Esophagus muscularis mucosa (tissue), 4 donors: ENCODE measurements around the gene CAMTA1. TPM values are rescaled to one million over a fixed set of nuclear protein-coding genes. Genes with fewer than 3 reads are reported as not detected.
"Not testable (repeated sequence)": the region's sequence is repeated elsewhere in the genome, so short reads cannot be mapped to it uniquely, and the experiment has no call there.

ENCODE experiments used
- DNase-seq: peaks from one replicate; pipeline ENCODE4 v3.0.0-alpha.2; 2017; ENCODE audit errors: extremely low spot score
- H3K27ac ChIP-seq, 4 donors: fragments of 200-600 bp; sonication (generic); replicated peaks in 1 of 4; 1 replicate in 3 of 4; 2 replicates in 1 of 4; pipeline ENCODE4 v1.5.1; 2016 to 2019; ENCODE audit warnings: mild to moderate bottlenecking in 1 of 4
- H3K27me3 ChIP-seq, 4 donors: fragments of 200-600 bp; sonication (generic); one replicate each; pipeline versions ENCODE4 v1.5.1 to v1.6.0; 2016 to 2019
- H3K36me3 ChIP-seq, 4 donors: fragments of 200-600 bp; sonication (generic); one replicate each; pipeline ENCODE4 v1.5.1; 2016 to 2019
- H3K4me1 ChIP-seq, 4 donors: fragments of 200-600 bp; sonication (generic); one replicate each; pipeline ENCODE4 v1.5.1; 2016 to 2019
- H3K4me3 ChIP-seq, 4 donors: fragments of 200-600 bp; sonication (generic); 1 replicate in 2 of 4; 2 replicates in 2 of 4; pipeline ENCODE4 v1.5.1; 2016 to 2019; ENCODE audit warnings: mild to moderate bottlenecking in 4 of 4, moderate library complexity in 1 of 4
- H3K9me3 ChIP-seq, 4 donors: fragments of 200-600 bp; sonication (generic); 1 replicate in 3 of 4; 2 replicates in 1 of 4; pipeline ENCODE4 v1.5.1; 2016 to 2019
- CTCF ChIP-seq, 3 experiments: fragments of 200-600 bp in 2 of 3; fragments of 450-650 bp in 1 of 3; sonication (generic) in 2 of 3; IDR thresholded peaks; one replicate each; pipeline ENCODE4 v1.5.1; 2017 to 2019; ENCODE audit warnings: antibody characterized with exemption in 3 of 3, mild to moderate bottlenecking in 2 of 3, moderate library complexity in 1 of 3
- EP300 ChIP-seq: sonication (generic); formaldehyde crosslinking; IDR thresholded peaks from one replicate; pipeline ENCODE4 v1.6.1; 2017; ENCODE audit warnings: antibody characterized with exemption
- POLR2A ChIP-seq: fragments of 450-650 bp; IDR thresholded peaks from one replicate; pipeline ENCODE4 v1.6.1; 2017; ENCODE audit warnings: antibody characterized with exemption, moderate library complexity, mild to moderate bottlenecking, low read depth
- POLR2AphosphoS5 ChIP-seq, 2 donors: sonication (generic); formaldehyde crosslinking; IDR thresholded peaks; one replicate each; pipeline ENCODE4 v1.6.1; 2017; ENCODE audit warnings: antibody characterized with exemption in 2 of 2
- WGBS: methylation state at CpG from one replicate; pipeline ENCODE4 v1.1.5; 2018; 5-methylcytosine and 5-hydroxymethylcytosine counted together
- intact Hi-C: fragments of 100-400 bp; cut with DNase I; formaldehyde crosslinking; loops from one replicate; pipeline ENCODE4 v1.15.1; 2023
- total RNA-seq, 4 donors: library from RNA; depleted of rRNA; stranded (reverse); fragments of >200 nt; gene quantifications; one replicate each; pipeline versions ENCODE4 v1.1.0 to v1.2.1, GENCODE V29; 2016

CAMTA1 gene
- total RNA-seq, 4 donors from 2014 or later: 109 to 226 (median 139) TPM

- H3K9me3 ChIP-seq: no peaks in the 10 kb centered on the region
- no peaks in the 10 kb centered on the region for H3K4me1 ChIP-seq
- H3K27me3 ChIP-seq: peaks cover 0 to 11% (median 0%) of the 10 kb centered on the region in 4 donors
- DNase-seq: no peak
- no peak overlapping the region for H3K27ac ChIP-seq
- no peaks in the 10 kb centered on the region for H3K36me3 ChIP-seq
- no peak overlapping the region for H3K4me3 ChIP-seq
- intact Hi-C loops: no loop called here
- TF ChIP-seq EP300: no peak
- no peak for TF ChIP-seq POLR2AphosphoS5 (IDR thresholded peaks at IDR 0.05)
- no peak for TF ChIP-seq POLR2A
- TF ChIP-seq CTCF (IDR thresholded peaks at IDR 0.05): no peak
- whole genome bisulfite sequencing: 60% methylated on average over 6 of the region's 6 CpGs
Observed at GRCh38 chr1:7159116-7159781, 374.0 kb downstream of the CAMTA1 start.

- WGBS: 80% methylated on average over 2 of the region's 2 CpGs
- H3K9me3 ChIP-seq, H3K36me3 ChIP-seq, H3K27ac ChIP-seq, H3K4me3 ChIP-seq, H3K4me1 ChIP-seq, intact Hi-C loops, DNase-seq: not testable (repeated sequence)
- H3K27me3 ChIP-seq: peaks cover 0 to 19% (median 0%) of the 10 kb centered on the region in 4 donors
Observed at GRCh38 chr1:7168554-7168953, 383.3 kb downstream of the CAMTA1 start.

GRCh38 chr1:7171168-7171567 lies 385.9 kb downstream of the CAMTA1 start:
- TF ChIP-seq POLR2A (no peak), POLR2AphosphoS5 (IDR thresholded peaks at IDR 0.05) (no peak), CTCF (IDR thresholded peaks at IDR 0.05) (no peak), EP300 (no peak)
- Histone ChIP-seq H3K4me3 (no peak overlapping the region), H3K27ac (no peak overlapping the region), H3K27me3 (peaks cover 0 to 44% (median 0%) of the 10 kb centered on the region in 4 donors), H3K4me1 (peaks cover 0 to 5% (median 1%) of the 10 kb centered on the region in 4 donors), H3K9me3 (no peaks in the 10 kb centered on the region), H3K36me3 (no peaks in the 10 kb centered on the region)
- DNase-seq: peak; percentile 64
- intact Hi-C loops: no loop called here
- 77% methylated on average over 1 of the region's 1 CpG for WGBS

- Histone ChIP-seq H3K9me3 (no peaks in the 10 kb centered on the region), H3K36me3 (no peaks in the 10 kb centered on the region), H3K4me3 (no peak overlapping the region), H3K27ac (no peak overlapping the region), H3K4me1 (peaks cover 0 to 5% (median 1%) of the 10 kb centered on the region in 4 donors), H3K27me3 (peaks cover 0 to 48% (median 0%) of the 10 kb centered on the region in 4 donors)
- DNase-seq: peak; percentile 66
- WGBS: 63% methylated on average over 6 of the region's 6 CpGs
- intact Hi-C loops: no loop called here
- TF ChIP-seq CTCF (IDR thresholded peaks at IDR 0.05) (no peak), POLR2A (no peak), EP300 (no peak)
Observed at GRCh38 chr1:7171574-7171973, 386.3 kb downstream of the CAMTA1 start.

- Histone ChIP-seq H3K36me3 (no peaks in the 10 kb centered on the region), H3K4me3 (no peak overlapping the region), H3K27ac (no peak overlapping the region), H3K4me1 (peaks cover 0 to 5% (median 1%) of the 10 kb centered on the region in 4 donors), H3K9me3 (no peaks in the 10 kb centered on the region), H3K27me3 (peaks cover 0 to 60% (median 0%) of the 10 kb centered on the region in 4 donors)
- WGBS: 55% methylated on average over 10 of the region's 14 CpGs
- no peak for TF ChIP-seq EP300
- intact Hi-C loops: no loop called here
- DNase-seq: no peak
Observed at GRCh38 chr1:7172804-7173203, 387.6 kb downstream of the CAMTA1 start.

- 87% methylated on average over 10 of the region's 12 CpGs for WGBS
- TF ChIP-seq POLR2AphosphoS5 (IDR thresholded peaks at IDR 0.05) (no peak), CTCF (IDR thresholded peaks at IDR 0.05) (no peak), EP300 (no peak), POLR2A (no peak)
- Histone ChIP-seq H3K27me3 (peaks cover 0 to 72% (median 0%) of the 10 kb centered on the region in 4 donors), H3K4me1 (peaks cover 0 to 5% (median 1%) of the 10 kb centered on the region in 4 donors), H3K27ac (no peak overlapping the region), H3K9me3 (no peaks in the 10 kb centered on the region), H3K4me3 (no peak overlapping the region), H3K36me3 (no peaks in the 10 kb centered on the region)
- intact Hi-C loops: no loop called here
- no peak for DNase-seq
Observed at GRCh38 chr1:7174561-7174960, 389.3 kb downstream of the CAMTA1 start.
